ENCODE measurements around the gene NUDT9. TPM values are rescaled to one million over a fixed set of nuclear protein-coding genes. Genes with fewer than 3 reads are reported as not detected.
A peak's percentile ranks its signal among the peaks of the same experiment; 100 is the strongest.
"Not testable (repeated sequence)": the region's sequence is repeated elsewhere in the genome, so short reads cannot be mapped to it uniquely, and the experiment has no call there.

NUDT9 gene
- total and polyA plus RNA-seq, 2 donors = 16.6 to 42.0 TPM

GRCh38 chr4:87451537-87451936, 29.2 kb downstream of the NUDT9 start:
- Histone ChIP-seq H3K4me1 (ENCODE audit: insufficient read depth) (no peaks in the 10 kb centered on the region), H3K36me3 (ENCODE audit: insufficient read depth) (peaks cover 5% of the 10 kb centered on the region), H3K27ac (ENCODE audit: low read depth) (no peak overlapping the region), H3K4me3 (ENCODE audit: low read depth, low read length) (no peak overlapping the region)
- no peak for DNase-seq (ENCODE audit: extremely low spot score)

DNA sequence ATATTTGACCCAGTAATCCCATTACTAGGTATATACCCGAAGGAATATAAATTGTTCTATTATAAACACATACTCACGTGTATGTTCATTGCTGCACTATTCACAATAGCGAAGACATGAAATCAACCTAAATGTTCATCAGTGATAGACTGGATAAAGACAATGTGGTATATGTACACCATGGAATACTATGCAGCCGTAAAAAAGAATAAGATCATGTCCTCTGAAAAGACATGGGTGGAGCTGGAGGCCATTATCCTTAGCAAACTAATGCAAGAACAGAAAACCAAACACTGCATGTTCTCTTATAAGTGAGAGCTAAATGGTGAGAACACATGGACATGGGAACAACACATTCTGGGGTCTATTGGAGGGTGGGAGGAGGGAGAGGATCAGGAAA, 36.5 kb downstream of the NUDT9 start:
- Histone ChIP-seq H3K27ac (ENCODE audit: low read depth) (no peak overlapping the region), H3K4me3 (ENCODE audit: low read depth, low read length) (no peak overlapping the region), H3K36me3 (ENCODE audit: insufficient read depth) (no peaks in the 10 kb centered on the region), H3K4me1 (ENCODE audit: insufficient read depth) (no peaks in the 10 kb centered on the region)
- DNase-seq (ENCODE audit: extremely low spot score) = no peak
- WGBS = 98% methylated on average over 4 of the region's 4 CpGs

- Histone ChIP-seq H3K4me1 (ENCODE audit: insufficient read depth) (no peaks in the 10 kb centered on the region), H3K27ac (ENCODE audit: low read depth) (no peak overlapping the region), H3K36me3 (ENCODE audit: insufficient read depth) (no peaks in the 10 kb centered on the region), H3K4me3 (ENCODE audit: low read depth, low read length) (no peak overlapping the region)
- DNase-seq (ENCODE audit: extremely low spot score) = no peak
Measured at GRCh38 chr4:87461281-87461700, 38.9 kb downstream of the NUDT9 start.

DNA sequence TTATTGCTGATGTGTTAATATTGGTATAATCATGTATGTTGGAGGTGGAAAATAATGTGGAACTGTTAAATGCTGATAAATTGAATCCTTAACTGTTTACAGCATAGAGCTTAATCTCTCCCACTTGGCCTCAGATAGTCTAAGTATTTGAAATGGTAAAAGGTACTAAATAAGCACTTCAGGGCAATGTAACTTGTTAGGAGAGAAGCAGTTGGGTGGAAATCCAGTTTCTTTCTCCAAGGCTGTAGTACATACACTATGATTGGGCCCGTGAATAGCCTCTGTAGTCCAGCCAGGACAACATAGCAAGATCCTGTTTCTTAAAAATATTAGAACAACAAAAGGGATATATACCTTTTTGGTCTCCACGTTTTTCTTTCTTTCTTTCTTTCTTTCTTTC, 39.7 kb downstream of the NUDT9 start:
- Histone ChIP-seq H3K4me1 (ENCODE audit: insufficient read depth) (no peaks in the 10 kb centered on the region), H3K27ac (ENCODE audit: low read depth) (no peak overlapping the region), H3K4me3 (ENCODE audit: low read depth, low read length) (no peak overlapping the region), H3K36me3 (ENCODE audit: insufficient read depth) (no peaks in the 10 kb centered on the region)
- WGBS = 90% methylated on average over 2 of the region's 2 CpGs
- no peak for DNase-seq (ENCODE audit: extremely low spot score)

- no peak overlapping the region for H3K27ac ChIP-seq (ENCODE audit: low read depth)
- WGBS = 56% methylated on average over 7 of the region's 7 CpGs
Measured at GRCh38 chr4:87465739-87466366, 43.5 kb downstream of the NUDT9 start.

DNA sequence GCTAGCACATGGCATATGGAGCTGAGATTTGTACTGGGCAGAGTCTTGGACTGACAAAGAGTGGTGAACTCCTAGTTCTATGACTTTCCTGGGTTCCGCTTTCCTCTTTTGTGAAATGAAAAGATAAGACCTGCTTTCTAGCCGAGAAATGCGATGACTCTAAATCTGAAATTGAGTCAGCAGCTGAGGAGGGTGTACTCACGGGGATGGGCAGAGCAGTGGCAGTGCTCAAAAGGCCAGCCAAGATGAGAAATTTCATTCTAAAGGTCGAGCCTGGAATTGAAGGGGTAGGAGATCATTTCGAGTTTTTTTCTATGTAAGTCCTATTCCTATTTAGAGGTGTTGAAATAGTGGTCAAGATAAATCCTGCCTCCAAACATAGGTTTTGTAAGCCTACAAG, 47.0 kb downstream of the NUDT9 start:
- H3K27ac ChIP-seq (ENCODE audit: low read depth) = no peak overlapping the region

More at GRCh38 chr4:87465739-87466366, 43.5 kb downstream of the NUDT9 start:
- no peaks in the 10 kb centered on the region for H3K4me1 ChIP-seq (ENCODE audit: insufficient read depth)
- no peak overlapping the region for H3K4me3 ChIP-seq (ENCODE audit: low read depth, low read length)
- H3K36me3 ChIP-seq (ENCODE audit: insufficient read depth) = no peaks in the 10 kb centered on the region
- peak; percentile 1 for DNase-seq (ENCODE audit: extremely low spot score)

DNA sequence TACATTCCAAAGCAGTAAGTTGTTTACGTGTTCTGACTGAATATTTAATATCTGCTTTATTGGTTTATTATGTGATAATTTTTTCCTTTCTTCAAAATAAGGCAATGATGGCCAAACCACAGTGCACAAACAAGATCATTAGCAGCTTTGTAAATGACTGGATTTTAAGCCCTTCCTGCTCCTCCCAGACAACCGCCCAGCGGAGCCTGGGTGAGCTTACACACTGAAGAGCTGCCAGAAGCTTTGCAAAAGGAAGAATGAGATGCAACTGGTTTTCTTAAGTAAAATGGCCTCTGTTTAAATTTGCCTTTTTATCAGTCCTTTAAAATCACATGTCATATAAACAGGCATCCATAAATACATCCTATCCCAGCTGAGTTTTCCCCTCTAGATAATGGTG, 54.6 kb downstream of the NUDT9 start:
- Histone ChIP-seq H3K4me3 (ENCODE audit: low read depth, low read length) (no peak overlapping the region), H3K27ac (ENCODE audit: low read depth) (no peak overlapping the region), H3K4me1 (ENCODE audit: insufficient read depth) (no peaks in the 10 kb centered on the region), H3K36me3 (ENCODE audit: insufficient read depth) (no peaks in the 10 kb centered on the region)
- DNase-seq (ENCODE audit: extremely low spot score) = no peak
- WGBS = 53% methylated on average over 3 of the region's 3 CpGs

More for the DNA sequence above, 47.0 kb downstream of the NUDT9 start:
- no peak overlapping the region for H3K4me3 ChIP-seq (ENCODE audit: low read depth, low read length)
- no peak for DNase-seq (ENCODE audit: extremely low spot score)
- 78% methylated on average over 6 of the region's 6 CpGs for WGBS
- no peaks in the 10 kb centered on the region for H3K4me1 ChIP-seq (ENCODE audit: insufficient read depth)
- no peaks in the 10 kb centered on the region for H3K36me3 ChIP-seq (ENCODE audit: insufficient read depth)

- Histone ChIP-seq H3K27ac (ENCODE audit: low read depth) (no peak overlapping the region), H3K4me1 (ENCODE audit: insufficient read depth) (no peaks in the 10 kb centered on the region), H3K4me3 (ENCODE audit: low read depth, low read length) (no peak overlapping the region), H3K36me3 (ENCODE audit: insufficient read depth) (no peaks in the 10 kb centered on the region)
- WGBS = 80% methylated on average over 1 of the region's 1 CpG
- DNase-seq (ENCODE audit: extremely low spot score) = no peak
Measured at GRCh38 chr4:87478732-87479250, 56.4 kb downstream of the NUDT9 start.

GRCh38 chr4:87481377-87481776, 59.0 kb downstream of the NUDT9 start:
- H3K27ac ChIP-seq (ENCODE audit: low read depth) = no peak overlapping the region
- no peak for DNase-seq (ENCODE audit: extremely low spot score)
- H3K4me1 ChIP-seq (ENCODE audit: insufficient read depth) = no peaks in the 10 kb centered on the region
- H3K36me3 ChIP-seq (ENCODE audit: insufficient read depth) = no peaks in the 10 kb centered on the region
- no peak overlapping the region for H3K4me3 ChIP-seq (ENCODE audit: low read depth, low read length)

DNA sequence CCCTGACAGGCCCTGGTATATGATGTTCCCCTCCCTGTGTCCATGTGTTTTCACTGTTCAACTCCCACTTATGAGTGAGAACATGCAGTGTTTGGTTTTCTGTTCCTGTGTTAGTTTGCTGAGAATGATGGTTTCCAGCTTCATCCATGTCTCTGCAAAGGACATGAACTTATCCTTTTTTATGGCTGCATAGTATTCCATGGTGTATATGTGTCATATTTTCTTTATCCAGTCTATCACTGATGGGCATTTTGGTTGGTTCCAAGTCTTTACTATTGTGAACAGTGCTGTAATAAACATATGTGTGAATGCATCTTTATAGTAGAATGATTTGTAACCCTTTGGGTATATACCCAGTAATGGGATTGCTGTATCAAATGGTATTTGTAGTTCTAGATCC, 60.9 kb downstream of the NUDT9 start:
- H3K4me1 ChIP-seq (ENCODE audit: insufficient read depth); H3K4me3 ChIP-seq (ENCODE audit: low read depth, low read length); H3K27ac ChIP-seq (ENCODE audit: low read depth); H3K36me3 ChIP-seq (ENCODE audit: insufficient read depth); DNase-seq (ENCODE audit: extremely low spot score): not testable (repeated sequence)

- H3K27ac ChIP-seq (ENCODE audit: low read depth); H3K4me1 ChIP-seq (ENCODE audit: insufficient read depth); H3K36me3 ChIP-seq (ENCODE audit: insufficient read depth); H3K4me3 ChIP-seq (ENCODE audit: low read depth, low read length); DNase-seq (ENCODE audit: extremely low spot score): not testable (repeated sequence)
- 40% methylated on average over 4 of the region's 4 CpGs for WGBS
Measured at GRCh38 chr4:87488666-87489065, 66.3 kb downstream of the NUDT9 start.

GRCh38 chr4:87489678-87490077, 67.3 kb downstream of the NUDT9 start:
- Histone ChIP-seq H3K4me3 (ENCODE audit: low read depth, low read length) (no peak overlapping the region), H3K27ac (ENCODE audit: low read depth) (no peak overlapping the region), H3K4me1 (ENCODE audit: insufficient read depth) (peaks cover 1% of the 10 kb centered on the region), H3K36me3 (ENCODE audit: insufficient read depth) (no peaks in the 10 kb centered on the region)
- 71% methylated on average over 2 of the region's 2 CpGs for WGBS
- DNase-seq (ENCODE audit: extremely low spot score) = no peak

- H3K4me3 ChIP-seq (ENCODE audit: low read depth, low read length) = no peak overlapping the region
- no peak for DNase-seq (ENCODE audit: extremely low spot score)
- H3K4me1 ChIP-seq (ENCODE audit: insufficient read depth) = peaks cover 1% of the 10 kb centered on the region
- WGBS = 49% methylated on average over 1 of the region's 1 CpG
- H3K27ac ChIP-seq (ENCODE audit: low read depth) = no peak overlapping the region
- H3K36me3 ChIP-seq (ENCODE audit: insufficient read depth) = no peaks in the 10 kb centered on the region
Measured at GRCh38 chr4:87490664-87491369, 68.4 kb downstream of the NUDT9 start.

DNA sequence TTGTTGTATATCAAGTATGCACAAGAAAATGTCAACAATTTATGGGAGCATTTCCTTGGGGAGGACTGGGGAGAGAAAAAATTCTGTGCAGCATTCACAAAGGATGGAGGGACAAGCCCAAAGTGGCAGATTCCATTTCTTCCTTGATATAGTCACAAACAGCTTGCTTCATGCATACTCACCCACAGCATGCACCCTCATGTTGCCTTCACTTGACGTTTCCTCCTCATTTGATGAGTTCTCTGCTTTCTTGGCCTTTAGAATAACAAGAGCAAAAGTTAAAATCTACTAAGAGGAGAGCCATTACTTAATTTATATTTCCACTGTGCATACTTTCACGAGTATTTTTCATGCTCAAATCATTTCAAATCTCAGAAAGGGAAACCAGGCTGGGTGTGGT, 69.1 kb downstream of the NUDT9 start:
- Histone ChIP-seq H3K4me1 (ENCODE audit: insufficient read depth) (peaks cover 1% of the 10 kb centered on the region), H3K36me3 (ENCODE audit: insufficient read depth) (no peaks in the 10 kb centered on the region), H3K4me3 (ENCODE audit: low read depth, low read length) (no peak overlapping the region), H3K27ac (ENCODE audit: low read depth) (no peak overlapping the region)
- 81% methylated on average over 2 of the region's 2 CpGs for WGBS
- no peak for DNase-seq (ENCODE audit: extremely low spot score)

Measured in urinary bladder (tissue), 4 donors.